H1 (cell line): ENCODE measurements around the gene LMNTD2.

Experiments
- CTCF ChIP-seq, 3 experiments: IDR thresholded peaks; 1 replicate in 2 of 3; 2 replicates in 1 of 3; pipeline versions ENCODE4 v1.5.1 to v1.6.1; 2011; ENCODE audit warnings: low read length in 3 of 3, mild to moderate bottlenecking in 3 of 3, inconsistent platforms in 2 of 3, low read depth in 1 of 3, moderate library complexity in 1 of 3; ENCODE audit not compliant: insufficient read depth in 1 of 3; ENCODE audit errors: control extremely low read depth in 1 of 3
- RXRA ChIP-seq: IDR thresholded peaks from 2 replicates; pipeline ENCODE4 v1.6.1; 2011; ENCODE audit warnings: low read depth, mild to moderate bottlenecking, low read length, moderate library complexity; ENCODE audit not compliant: insufficient read depth
- TAF1 ChIP-seq: IDR thresholded peaks from 2 replicates; pipeline ENCODE4 v1.6.1; 2011; ENCODE audit warnings: mild to moderate bottlenecking, low read depth, low read length

GRCh38 chr11:551596-551995 lies 8.9 kb downstream of the LMNTD2 start:
- no peak for TF ChIP-seq CTCF (IDR thresholded peaks at IDR 0.05; ENCODE audit: control extremely low read depth in 1 of 3, insufficient read depth in 1 of 3, low read depth in 1 of 3, low read length in 3 of 3)
- no peak for TF ChIP-seq TAF1
- no peak for TF ChIP-seq RXRA
